HTR-8/SVneo (cell line): ENCODE results near the gene TPD52L3.

Experiments used
- DNase-seq: peaks from one replicate; pipeline ENCODE4 v3.0.0; 2011; ENCODE audit warnings: low spot score, mixed read lengths; ENCODE audit not compliant: insufficient read length
- FAIRE-seq: peaks from 2 replicates; lab custom pipeline; 2011; peaks lifted over from hg19 to GRCh38; lab: Jason Lieb, UNC

Gene TPD52L3

DNA sequence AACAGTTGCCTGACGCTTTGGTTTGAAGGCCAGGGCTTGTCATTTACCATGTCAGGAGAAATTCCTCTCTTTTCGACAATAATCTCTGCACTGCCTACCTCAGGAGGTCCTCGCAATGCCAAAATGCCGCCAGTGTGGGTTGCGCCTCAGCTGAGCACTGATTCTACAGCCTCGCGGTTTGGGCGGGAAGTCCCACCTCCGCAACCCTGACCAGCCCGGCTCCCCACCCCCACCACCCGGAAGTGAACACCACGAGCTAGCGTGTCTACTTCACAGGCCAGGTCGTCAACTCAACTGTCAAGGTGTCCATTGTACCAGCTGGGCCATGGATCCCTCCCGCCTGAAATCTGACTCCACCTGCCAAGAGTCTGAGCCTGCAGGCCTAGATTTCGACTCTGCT is at the start of gene TPD52L3:
TSS of gene TPD52L3 (plus strand) at position 273 of the 400 bp plus-strand sequence. CDS start 221 bp downstream, outside the sequence.
- no peak for DNase-seq

GRCh38 chr9:6301858-6302257 is 26.3 kb upstream of the TPD52L3 start:
- DNase-seq: no peak
- no peak for FAIRE-seq

More for the DNA sequence above, at the start of gene TPD52L3:
- FAIRE-seq: no peak

- DNase-seq (no peak), FAIRE-seq (no peak)
These were observed 25.8 kb upstream of the TPD52L3 start for GRCh38 chr9:6302417-6302816.

DNA sequence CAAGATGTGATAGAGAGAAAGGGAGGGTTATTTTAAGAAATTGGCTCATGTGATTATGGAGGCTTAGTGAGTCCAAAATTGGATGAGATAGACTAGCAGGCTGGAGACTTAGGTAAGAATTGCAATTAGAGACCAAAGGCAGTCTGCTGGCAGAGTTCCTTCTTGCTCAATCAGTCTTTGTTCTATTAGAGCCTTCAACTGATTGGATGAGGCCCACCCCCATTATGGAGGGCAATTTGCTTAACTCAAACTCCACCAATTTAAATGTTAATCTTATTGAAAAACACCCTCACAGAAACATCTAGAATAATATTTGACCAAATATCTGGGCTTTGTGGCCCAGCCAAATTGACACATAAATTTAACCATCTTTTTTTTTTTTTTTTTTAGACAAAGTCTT is 23.9 kb upstream of the TPD52L3 start:
- FAIRE-seq (no peak), DNase-seq (no peak)

DNA sequence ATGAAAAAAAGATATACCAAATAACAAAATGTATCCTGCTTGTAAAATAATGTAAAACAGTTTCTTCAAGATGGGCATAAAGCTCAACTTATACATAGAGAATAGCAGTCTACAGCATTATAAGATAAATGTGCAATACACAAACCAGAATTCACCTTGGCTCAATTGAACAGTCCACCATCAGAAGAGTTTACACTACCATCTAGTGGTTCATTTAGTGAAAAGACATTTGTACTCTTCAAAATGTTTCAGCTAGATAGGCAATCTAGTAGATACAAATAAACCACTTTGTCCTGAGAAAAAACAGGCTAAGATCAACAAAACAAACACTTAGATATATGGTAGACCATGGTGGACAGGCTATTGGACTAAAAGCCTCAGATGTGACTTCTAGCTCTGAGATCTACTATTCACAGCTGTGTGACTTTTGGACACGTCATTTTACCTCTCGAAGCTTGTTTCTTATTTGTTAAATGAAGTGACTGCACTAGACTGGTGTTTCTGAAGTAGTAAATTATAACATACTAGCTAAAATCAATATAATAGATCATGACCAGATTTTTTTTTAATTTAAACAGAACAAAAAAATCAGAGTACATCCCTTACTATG is 22.1 kb upstream of the TPD52L3 start:
- FAIRE-seq (peak; percentile 33), DNase-seq (peak; percentile 40)

- DNase-seq: no peak
- no peak for FAIRE-seq
These were observed 20.6 kb upstream of the TPD52L3 start for GRCh38 chr9:6307551-6308096.

GRCh38 chr9:6330958-6331634 is 2.9 kb downstream of the TPD52L3 start:
- FAIRE-seq: no peak

GRCh38 chr9:6334305-6334704 is 6.1 kb downstream of the TPD52L3 start:
- DNase-seq (no peak), FAIRE-seq (no peak)

More at GRCh38 chr9:6330958-6331634, 2.9 kb downstream of the TPD52L3 start:
- DNase-seq: no peak

DNA sequence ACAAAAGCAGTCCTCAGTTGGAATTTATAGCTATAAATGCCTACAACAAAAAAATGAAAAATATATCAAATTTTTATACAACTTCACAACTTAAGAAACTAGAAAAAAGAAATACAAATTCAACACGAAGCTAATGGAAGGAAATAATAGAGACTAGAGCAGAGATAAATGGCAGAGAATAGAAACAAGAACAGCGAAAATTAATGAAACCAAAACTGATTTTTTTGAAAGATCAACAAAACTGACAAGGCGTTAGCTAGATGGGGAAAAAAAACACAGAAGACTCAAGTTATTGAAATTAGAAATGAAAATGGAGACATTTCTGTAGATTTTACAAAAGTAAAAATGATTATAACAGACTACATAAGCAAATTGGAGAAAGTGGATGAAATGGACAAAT is 20.6 kb downstream of the TPD52L3 start:
- DNase-seq (no peak), FAIRE-seq (no peak)

- DNase-seq (no peak), FAIRE-seq (no peak)
These were observed 23.6 kb downstream of the TPD52L3 start for GRCh38 chr9:6351737-6352136.

- FAIRE-seq (no peak), DNase-seq (peak; percentile 70)
These were observed 26.0 kb downstream of the TPD52L3 start for GRCh38 chr9:6354072-6354686.

GRCh38 chr9:6355728-6356127 is 27.6 kb downstream of the TPD52L3 start:
- DNase-seq (no peak), FAIRE-seq (no peak)

GRCh38 chr9:6356441-6356840 is 28.3 kb downstream of the TPD52L3 start:
- FAIRE-seq: no peak
- DNase-seq: no peak

GRCh38 chr9:6356904-6357303 is 28.7 kb downstream of the TPD52L3 start:
- no peak for FAIRE-seq

GRCh38 chr9:6367128-6367890 is 39.1 kb downstream of the TPD52L3 start:
- DNase-seq (no peak), FAIRE-seq (no peak)

More at GRCh38 chr9:6356904-6357303, 28.7 kb downstream of the TPD52L3 start:
- DNase-seq: no peak

- FAIRE-seq (no peak), DNase-seq (no peak)
These were observed 40.7 kb downstream of the TPD52L3 start for GRCh38 chr9:6368831-6369230.
